DOHH2 (cell line): ENCODE data around the gene EHMT1.

ENCODE experiments used
- H3F3A ChIP-seq: fragments of 200-600 bp; sonication (generic), shearing (Covaris generic); 2 replicates; pipeline ENCODE4 v1.6.0; 2016; ENCODE audit warnings: antibody characterized with exemption, mild to moderate bottlenecking; ENCODE audit not compliant: control insufficient read depth, insufficient read depth
- H3K27ac ChIP-seq: fragments of 200-600 bp; sonication (generic); 2 replicates; pipeline ENCODE4 v1.5.1; 2014; ENCODE audit warnings: low read depth, mild to moderate bottlenecking, low read length, moderate library complexity
- H3K27me3 ChIP-seq: fragments of 200-600 bp; sonication (generic); 2 replicates; pipeline ENCODE4 v1.6.1; 2014; ENCODE audit warnings: mild to moderate bottlenecking, low read length, mixed read lengths; ENCODE audit not compliant: control insufficient read depth
- H3K36me3 ChIP-seq: fragments of 200-600 bp; sonication (generic); 2 replicates; pipeline ENCODE4 v1.6.1; 2014; ENCODE audit warnings: mild to moderate bottlenecking, low read length, moderate library complexity, mixed read lengths; ENCODE audit not compliant: control insufficient read depth
- H3K4me1 ChIP-seq: fragments of 200-600 bp; sonication (generic); 2 replicates; pipeline ENCODE4 v1.6.1; 2014; ENCODE audit warnings: mild to moderate bottlenecking, low read length, mixed read lengths; ENCODE audit not compliant: control insufficient read depth
- H3K4me2 ChIP-seq: fragments of 200-600 bp; sonication (generic); 2 replicates; pipeline ENCODE4 v1.6.0; 2014; ENCODE audit warnings: mild to moderate bottlenecking, low read length, moderate library complexity
- H3K4me3 ChIP-seq: fragments of 200-600 bp; sonication (generic); 2 replicates; pipeline ENCODE4 v1.5.1; 2014; ENCODE audit warnings: mild to moderate bottlenecking, low read length, mixed read lengths
- H3K79me2 ChIP-seq: fragments of 200-600 bp; sonication (generic); 2 replicates; pipeline ENCODE4 v1.6.1; 2014; ENCODE audit warnings: mild to moderate bottlenecking, low read length, mixed read lengths; ENCODE audit not compliant: control insufficient read depth
- H3K9me2 ChIP-seq: fragments of 200-600 bp; sonication (generic); replicated peaks from 2 replicates; pipeline ENCODE4 v1.6.1; 2014; ENCODE audit warnings: mild to moderate bottlenecking, low read length, mixed read lengths; ENCODE audit not compliant: control insufficient read depth
- H3K9me3 ChIP-seq: fragments of 200-600 bp; sonication (generic); 2 replicates; pipeline ENCODE4 v1.6.1; 2014; ENCODE audit warnings: antibody characterized with exemption, low read length, mixed read lengths; ENCODE audit not compliant: control insufficient read depth, insufficient read depth
- H4K20me1 ChIP-seq: fragments of 200-600 bp; sonication (generic); 2 replicates; pipeline ENCODE4 v1.6.0; 2014; ENCODE audit warnings: low read depth, mild to moderate bottlenecking, antibody characterized with exemption, low read length, moderate library complexity; ENCODE audit not compliant: control insufficient read depth, insufficient read depth
- CTCF ChIP-seq: fragments of 200-600 bp; sonication (generic); IDR thresholded peaks from one replicate; pipeline ENCODE4 v1.5.1; 2014; ENCODE audit warnings: antibody characterized with exemption, mild to moderate bottlenecking, low read depth, low read length; ENCODE audit not compliant: poor library complexity, severe bottlenecking
- EZH2phosphoT487 ChIP-seq: fragments of 200-600 bp; sonication (generic); IDR thresholded peaks from 2 replicates; pipeline ENCODE4 v1.6.1; 2017; ENCODE audit warnings: borderline replicate concordance, mild to moderate bottlenecking, antibody characterized with exemption, low read length, moderate library complexity, mixed read lengths

Gene EHMT1

GRCh38 chr9:137689745-137690529 lies 71.1 kb downstream of the EHMT1 start:
- TF ChIP-seq CTCF (no peak), EZH2phosphoT487 (no peak)
- H3K27ac ChIP-seq = no peak overlapping the region
- H3K4me1 ChIP-seq = peaks cover 57% of the 10 kb centered on the region

GRCh38 chr9:137690930-137691645 lies 72.3 kb downstream of the EHMT1 start:
- Histone ChIP-seq H3K27ac (0 out of 2 replicates have a peak overlapping the region, but pooled peaks have one; percentile 21), H4K20me1 (peaks cover 35% of the 10 kb centered on the region)

More at GRCh38 chr9:137689745-137690529, 71.1 kb downstream of the EHMT1 start:
- no peaks in the 10 kb centered on the region for H3K27me3 ChIP-seq
- H3K9me2 ChIP-seq = no peaks in the 10 kb centered on the region
- 0 out of 2 replicates have a peak, but pooled peaks cover 7% of the 10 kb centered on the region for H3F3A ChIP-seq
- H3K36me3 ChIP-seq = peaks cover 49% of the 10 kb centered on the region
- peaks cover 97% of the 10 kb centered on the region for H3K79me2 ChIP-seq
- H3K4me3 ChIP-seq = no peak overlapping the region
- H4K20me1 ChIP-seq = peaks cover 36% of the 10 kb centered on the region
- no peak overlapping the region for H3K4me2 ChIP-seq
- no peaks in the 10 kb centered on the region for H3K9me3 ChIP-seq

GRCh38 chr9:137691646-137692351 lies 73.0 kb downstream of the EHMT1 start:
- peaks cover 35% of the 10 kb centered on the region for H4K20me1 ChIP-seq
- H3K36me3 ChIP-seq = peaks cover 59% of the 10 kb centered on the region
- H3K4me1 ChIP-seq = peaks cover 55% of the 10 kb centered on the region
- 0 out of 2 replicates have a peak, but pooled peaks cover 3% of the 10 kb centered on the region for H3F3A ChIP-seq
- H3K9me2 ChIP-seq = no peaks in the 10 kb centered on the region
- H3K79me2 ChIP-seq = peaks cover 97% of the 10 kb centered on the region
- H3K9me3 ChIP-seq = no peaks in the 10 kb centered on the region
- 0 out of 2 replicates have a peak overlapping the region, but pooled peaks have one; percentile 1 for H3K4me3 ChIP-seq
- H3K27ac ChIP-seq = no peak overlapping the region
- peak overlapping the region; percentile 7; the same call in 1 of the 2 replicates for H3K4me2 ChIP-seq
- no peak for TF ChIP-seq EZH2phosphoT487
- no peak for TF ChIP-seq CTCF
- H3K27me3 ChIP-seq = no peaks in the 10 kb centered on the region

More at GRCh38 chr9:137690930-137691645, 72.3 kb downstream of the EHMT1 start:
- Histone ChIP-seq H3K4me2 (peak overlapping the region; percentile 20; the same call in 1 of the 2 replicates), H3F3A (0 out of 2 replicates have a peak, but pooled peaks cover 3% of the 10 kb centered on the region), H3K9me2 (no peaks in the 10 kb centered on the region), H3K4me1 (peaks cover 55% of the 10 kb centered on the region), H3K79me2 (peaks cover 97% of the 10 kb centered on the region), H3K9me3 (no peaks in the 10 kb centered on the region), H3K27me3 (no peaks in the 10 kb centered on the region), H3K36me3 (peaks cover 51% of the 10 kb centered on the region), H3K4me3 (0 out of 2 replicates have a peak overlapping the region, but pooled peaks have one; percentile 1)
- no peak for TF ChIP-seq CTCF
